Endodermal cell (in vitro differentiated cells): ENCODE results near the gene TRAPPC1. TPM values are rescaled to one million over a fixed set of nuclear protein-coding genes. Genes with fewer than 3 reads are reported as not detected.

Source experiments
- DNase-seq: peaks from one replicate; pipeline ENCODE4 v3.0.0-alpha.2; 2017
- H3K27ac ChIP-seq: 2 replicates; pipeline ENCODE4 v1.5.1; 2013; ENCODE audit warnings: mild to moderate bottlenecking, low read depth, low read length, moderate library complexity
- H3K27me3 ChIP-seq: 2 replicates; pipeline ENCODE4 v1.6.1; 2013; ENCODE audit warnings: mild to moderate bottlenecking, low read length, moderate library complexity; ENCODE audit not compliant: insufficient read depth, control insufficient read depth, poor library complexity, severe bottlenecking
- H3K36me3 ChIP-seq: 2 replicates; pipeline ENCODE4 v1.7.0; 2013; ENCODE audit warnings: mild to moderate bottlenecking, low read length, moderate library complexity; ENCODE audit not compliant: control insufficient read depth, insufficient read depth
- H3K4me1 ChIP-seq: one replicate; pipeline ENCODE4 v1.7.0; 2013; ENCODE audit warnings: low read length; ENCODE audit not compliant: control insufficient read depth, insufficient read depth
- H3K4me3 ChIP-seq: 2 replicates; pipeline ENCODE4 v1.5.1; 2013; ENCODE audit warnings: mild to moderate bottlenecking, low read length, moderate library complexity
- H3K9ac ChIP-seq: 2 replicates; pipeline ENCODE4 v1.6.1; 2013; ENCODE audit warnings: mild to moderate bottlenecking, low read length, moderate library complexity; ENCODE audit not compliant: poor library complexity, severe bottlenecking; ENCODE audit errors: extremely low read depth
- H3K9me3 ChIP-seq: 2 replicates; pipeline ENCODE4 v1.6.1; 2013; ENCODE audit warnings: mild to moderate bottlenecking, low read length, moderate library complexity; ENCODE audit not compliant: control insufficient read depth
- H3K27ac Mint-ChIP-seq: 2 replicates; pipeline ENCODE4 v1.8.0; 2020; ENCODE audit warnings: mixed read lengths
- H3K27me3 Mint-ChIP-seq: 2 replicates; pipeline ENCODE4 v1.8.0; 2021; ENCODE audit warnings: mild to moderate bottlenecking, mixed read lengths; ENCODE audit not compliant: insufficient read depth
- H3K36me3 Mint-ChIP-seq: 2 replicates; pipeline ENCODE4 v1.8.0; 2020; ENCODE audit warnings: low read depth, mixed read lengths
- H3K4me1 Mint-ChIP-seq: 2 replicates; pipeline ENCODE4 v1.8.0; 2020; ENCODE audit warnings: mixed read lengths
- H3K4me3 Mint-ChIP-seq: 2 replicates; pipeline ENCODE4 v1.8.0; 2020; ENCODE audit warnings: mild to moderate bottlenecking, moderate library complexity, mixed read lengths
- H3K9me3 Mint-ChIP-seq: 2 replicates; pipeline ENCODE4 v1.8.0; 2020; ENCODE audit warnings: mild to moderate bottlenecking, mixed read lengths
- WGBS, 2 experiments: methylation state at CpG; one replicate each; pipeline versions ENCODE4 v1.1.5 to v1.1.7; 2013; ENCODE audit warnings: missing lambda C conversion rate in 2 of 2, mixed read lengths in 1 of 2; ENCODE audit not compliant: insufficient coverage in 1 of 2, insufficient read length in 1 of 2; 5-methylcytosine and 5-hydroxymethylcytosine counted together
- total RNA-seq, 2 donors: library from RNA; stranded (reverse); fragmentation: NEBNext Ultra II Directional in 1 of 2; extraction: Animal tissue kit (Norgen Biotek cat#: 25700) in 1 of 2; gene quantifications; 2 replicates in 1 of 2; 3 replicates in 1 of 2; pipeline ENCODE4 v1.2.1, GENCODE V29; 2021
- TF ChIP-seq, protein P1 (sequence below): fragments of 200-600 bp; sonication (generic); conservative IDR thresholded peaks from 2 replicates; pipeline ENCODE4 v1.5.0; 2021; ENCODE audit warnings: antibody characterized with exemption, mild to moderate bottlenecking

The TRAPPC1 gene
- total RNA-seq, 2 donors from 2014 or later: 150 to 170 TPM

DNA sequence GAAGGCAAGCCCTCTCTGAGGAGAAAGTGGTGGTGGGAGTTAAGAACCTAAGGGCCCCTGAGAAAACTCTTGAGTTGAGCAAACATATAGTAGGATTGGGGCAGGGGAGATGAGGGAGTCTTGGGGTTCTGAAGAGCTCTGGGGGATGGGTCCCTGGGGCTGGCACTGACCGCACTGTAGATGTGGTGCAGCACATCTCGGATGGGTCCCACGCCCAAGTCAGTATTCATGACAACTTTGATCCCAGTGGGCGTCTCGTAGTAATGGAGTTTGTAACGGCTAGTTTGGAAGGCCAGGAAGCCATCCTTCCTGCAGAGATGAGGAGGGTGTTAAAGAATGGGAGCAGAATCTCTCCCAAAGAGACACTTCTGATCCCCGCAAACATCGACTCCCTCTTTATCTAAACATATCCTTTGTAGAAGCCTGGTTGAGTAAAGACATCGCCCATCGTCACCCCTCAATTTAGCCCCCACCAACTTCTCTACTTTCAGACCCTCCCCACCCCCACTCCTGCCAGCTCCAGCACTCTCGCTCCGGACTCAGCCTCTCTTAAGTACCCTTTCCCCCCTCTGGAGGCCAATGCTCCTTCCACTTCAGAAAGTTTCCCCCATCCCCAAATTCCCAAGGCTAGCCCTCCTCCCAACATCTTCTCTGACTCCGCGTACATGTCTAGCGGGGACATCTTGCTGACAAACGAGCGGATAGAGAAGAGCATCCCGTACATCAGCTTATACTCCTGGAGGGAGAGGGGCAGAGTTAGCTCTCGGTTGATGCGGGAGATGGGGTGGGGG, 710 bp downstream of the TRAPPC1 start:
- H3K4me3 ChIP-seq: peak overlapping the region; percentile 95
- Mint-ChIP-seq H3K9me3 (no peaks in the 10 kb centered on the region), H3K36me3 (peaks cover 18% of the 10 kb centered on the region), H3K27ac (peak overlapping the region; percentile 98), H3K27me3 (peaks cover 38% of the 10 kb centered on the region), H3K4me3 (peak overlapping the region; percentile 99), H3K4me1 (peaks cover 32% of the 10 kb centered on the region)
- TF ChIP-seq, protein P1, sequence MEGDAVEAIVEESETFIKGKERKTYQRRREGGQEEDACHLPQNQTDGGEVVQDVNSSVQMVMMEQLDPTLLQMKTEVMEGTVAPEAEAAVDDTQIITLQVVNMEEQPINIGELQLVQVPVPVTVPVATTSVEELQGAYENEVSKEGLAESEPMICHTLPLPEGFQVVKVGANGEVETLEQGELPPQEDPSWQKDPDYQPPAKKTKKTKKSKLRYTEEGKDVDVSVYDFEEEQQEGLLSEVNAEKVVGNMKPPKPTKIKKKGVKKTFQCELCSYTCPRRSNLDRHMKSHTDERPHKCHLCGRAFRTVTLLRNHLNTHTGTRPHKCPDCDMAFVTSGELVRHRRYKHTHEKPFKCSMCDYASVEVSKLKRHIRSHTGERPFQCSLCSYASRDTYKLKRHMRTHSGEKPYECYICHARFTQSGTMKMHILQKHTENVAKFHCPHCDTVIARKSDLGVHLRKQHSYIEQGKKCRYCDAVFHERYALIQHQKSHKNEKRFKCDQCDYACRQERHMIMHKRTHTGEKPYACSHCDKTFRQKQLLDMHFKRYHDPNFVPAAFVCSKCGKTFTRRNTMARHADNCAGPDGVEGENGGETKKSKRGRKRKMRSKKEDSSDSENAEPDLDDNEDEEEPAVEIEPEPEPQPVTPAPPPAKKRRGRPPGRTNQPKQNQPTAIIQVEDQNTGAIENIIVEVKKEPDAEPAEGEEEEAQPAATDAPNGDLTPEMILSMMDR: no peak
- peaks cover 27% of the 10 kb centered on the region for H3K27me3 ChIP-seq
- peaks cover 5% of the 10 kb centered on the region for H3K4me1 ChIP-seq
- peak overlapping the region; percentile 26 for H3K9ac ChIP-seq
- H3K36me3 ChIP-seq: peaks cover 23% of the 10 kb centered on the region
- H3K27ac ChIP-seq: no peak overlapping the region
- WGBS, 2 experiments: 0 to 40% methylated on average over 6 to 20 of the region's 20 CpGs
- DNase-seq: no peak
- no peaks in the 10 kb centered on the region for H3K9me3 ChIP-seq

GRCh38 chr17:7929158-7930023, 2.4 kb downstream of the TRAPPC1 start, which contains the start of gene KCNAB3:
Gene KCNAB3 (minus strand): TSS chr17:7929856. CDS start chr17:7929435, 421 bp downstream.
- TF ChIP-seq, protein P1: no peak
- Mint-ChIP-seq H3K27me3 (peaks cover 53% of the 10 kb centered on the region), H3K27ac (peak within 1 kb of the TSS; percentile 75), H3K36me3 (peaks cover 4% of the 10 kb centered on the region), H3K4me3 (peak within 1 kb of the TSS; percentile 99), H3K4me1 (peaks cover 32% of the 10 kb centered on the region), H3K9me3 (no peaks in the 10 kb centered on the region)
- peak; percentile 97 for DNase-seq
- Histone ChIP-seq H3K27me3 (peaks cover 28% of the 10 kb centered on the region), H3K36me3 (peaks cover 9% of the 10 kb centered on the region), H3K4me1 (peaks cover 5% of the 10 kb centered on the region), H3K9me3 (no peaks in the 10 kb centered on the region), H3K27ac (no peak within 1 kb of the TSS), H3K4me3 (peak within 1 kb of the TSS; percentile 95), H3K9ac (no peak within 1 kb of the TSS)
- 7 to 16% methylated on average over 14 to 67 of the region's 67 CpGs for WGBS, 2 experiments

- no peak overlapping the region for H3K4me3 ChIP-seq
- peaks cover 6% of the 10 kb centered on the region for H3K36me3 ChIP-seq
- H3K4me3 Mint-ChIP-seq: no peak overlapping the region
- no peaks in the 10 kb centered on the region for H3K9me3 ChIP-seq
- H3K27ac Mint-ChIP-seq: no peak overlapping the region
- H3K4me1 Mint-ChIP-seq: peaks cover 28% of the 10 kb centered on the region
- 70 to 84% methylated on average over 2 to 3 of the region's 3 CpGs for WGBS, 2 experiments
- H3K27me3 Mint-ChIP-seq: peaks cover 71% of the 10 kb centered on the region
- peak; percentile 79 for DNase-seq
- H3K27ac ChIP-seq: no peak overlapping the region
- H3K9ac ChIP-seq: no peak overlapping the region
- peaks cover 41% of the 10 kb centered on the region for H3K27me3 ChIP-seq
- peaks cover 2% of the 10 kb centered on the region for H3K4me1 ChIP-seq
- H3K36me3 Mint-ChIP-seq: peaks cover 3% of the 10 kb centered on the region
- H3K9me3 Mint-ChIP-seq: no peaks in the 10 kb centered on the region
- TF ChIP-seq, protein P1: peak; percentile 45
These were observed 4.2 kb downstream of the TRAPPC1 start for GRCh38 chr17:7927596-7927995.
